ENCODE measurements around the gene RPL10. TPM values are rescaled to one million over a fixed set of nuclear protein-coding genes. Genes with fewer than 3 reads are reported as not detected.

The RPL10 gene
- total RNA-seq, 2 donors from 2014 or later: 2,221 to 4,479 TPM

GRCh38 chrX:154378799-154379568 is 19.2 kb upstream of the RPL10 start, which contains the start of gene EMD:
TSS of gene EMD (plus strand) at chrX:154379295. CDS start at chrX:154379485, 190 bp downstream.
- Histone ChIP-seq H3K36me3 (no peaks in the 10 kb centered on the region), H3K27ac (peak within 1 kb of the TSS; percentile 97 to 98), H3K9me3 (no peaks in the 10 kb centered on the region), H3K4me3 (peak within 1 kb of the TSS; percentile 91), H3K27me3 (replicated peaks; ENCODE audit: insufficient read depth) (no peaks in the 10 kb centered on the region), H3K4me1 (ENCODE audit: control insufficient read depth in 1 of 2, low read depth in 2 of 2) (peaks cover 8 to 45% of the 10 kb centered on the region in 2 donors)
- peak; percentile 14 for TF ChIP-seq CTCF (IDR thresholded peaks at IDR 0.05)
- DNase-seq (ENCODE audit: low spot score) (peak; percentile 91), ATAC-seq (ENCODE audit: insufficient number of reproducible peaks, low FRiP score, low read depth) (peak; percentile 75)

- DNase-seq (ENCODE audit: low spot score) (no peak), ATAC-seq (ENCODE audit: insufficient number of reproducible peaks, low FRiP score, low read depth) (no peak)
- no peak for TF ChIP-seq CTCF (IDR thresholded peaks at IDR 0.05)
- H3K4me1 ChIP-seq (ENCODE audit: control insufficient read depth in 1 of 2, low read depth in 2 of 2): peaks cover 8 to 50% of the 10 kb centered on the region in 2 donors
- no peaks in the 10 kb centered on the region for H3K9me3 ChIP-seq
- H3K36me3 ChIP-seq: no peaks in the 10 kb centered on the region
- no peaks in the 10 kb centered on the region for H3K27me3 ChIP-seq (replicated peaks; ENCODE audit: insufficient read depth)
- H3K4me3 ChIP-seq: peak overlapping the region; percentile 91
- peak overlapping the region; percentile 97 to 98 for H3K27ac ChIP-seq
Measured at GRCh38 chrX:154379569-154379951, 18.6 kb upstream of the RPL10 start.

- no peaks in the 10 kb centered on the region for H3K36me3 ChIP-seq
- no peak for TF ChIP-seq CTCF (IDR thresholded peaks at IDR 0.05)
- peak overlapping the region; percentile 97 to 98 for H3K27ac ChIP-seq
- ATAC-seq (ENCODE audit: insufficient number of reproducible peaks, low FRiP score, low read depth) (no peak), DNase-seq (ENCODE audit: low spot score) (no peak)
- H3K4me1 ChIP-seq (ENCODE audit: control insufficient read depth in 1 of 2, low read depth in 2 of 2): peaks cover 8 to 48% of the 10 kb centered on the region in 2 donors
- no peaks in the 10 kb centered on the region for H3K27me3 ChIP-seq (replicated peaks; ENCODE audit: insufficient read depth)
- H3K4me3 ChIP-seq: peak overlapping the region; percentile 91
- H3K9me3 ChIP-seq: no peaks in the 10 kb centered on the region
Measured at GRCh38 chrX:154380153-154380552, 18.0 kb upstream of the RPL10 start.

- peak overlapping the region; percentile 91 for H3K4me3 ChIP-seq
- H3K9me3 ChIP-seq: no peaks in the 10 kb centered on the region
- no peaks in the 10 kb centered on the region for H3K27me3 ChIP-seq (replicated peaks; ENCODE audit: insufficient read depth)
- DNase-seq (ENCODE audit: low spot score) (no peak), ATAC-seq (ENCODE audit: insufficient number of reproducible peaks, low FRiP score, low read depth) (no peak)
- no peaks in the 10 kb centered on the region for H3K36me3 ChIP-seq
- peak overlapping the region in 1 of 2 donors; percentile 98 for H3K27ac ChIP-seq
- TF ChIP-seq CTCF (IDR thresholded peaks at IDR 0.05): no peak
- H3K4me1 ChIP-seq (ENCODE audit: control insufficient read depth in 1 of 2, low read depth in 2 of 2): peaks cover 8 to 43% of the 10 kb centered on the region in 2 donors
Measured at GRCh38 chrX:154380787-154381186, 17.4 kb upstream of the RPL10 start.

GRCh38 chrX:154381271-154381670 is 16.9 kb upstream of the RPL10 start:
- ATAC-seq (ENCODE audit: insufficient number of reproducible peaks, low FRiP score, low read depth): no peak
- peaks cover 7 to 41% of the 10 kb centered on the region in 2 donors for H3K4me1 ChIP-seq (ENCODE audit: control insufficient read depth in 1 of 2, low read depth in 2 of 2)
- H3K36me3 ChIP-seq: no peaks in the 10 kb centered on the region
- no peaks in the 10 kb centered on the region for H3K9me3 ChIP-seq
- DNase-seq (ENCODE audit: low spot score): no peak
- no peaks in the 10 kb centered on the region for H3K27me3 ChIP-seq (replicated peaks; ENCODE audit: insufficient read depth)
- TF ChIP-seq CTCF (IDR thresholded peaks at IDR 0.05): no peak
- no peak overlapping the region for H3K27ac ChIP-seq
- H3K4me3 ChIP-seq: no peak overlapping the region
